IMR-90 (cell line): ENCODE measurements around the gene TCF25. TPM values are rescaled to one million over a fixed set of nuclear protein-coding genes. Genes with fewer than 3 reads are reported as not detected.

Source experiments
- ATAC-seq: fragments of 200-7000 bp; cut with Tn5 transposase; 2 replicates; pipeline ENCODE4 v1.9.1; 2020; ENCODE audit warnings: low read depth, mild to moderate bottlenecking, moderate library complexity
- BruUV-seq: library from RNA; stranded (reverse); fragments of 400-500 nt; replicated peaks from 2 replicates; lab custom pipeline; 2021; lab: Mats Ljungman, UMichigan
- CTCF ChIA-PET: fragments of 300-600 bp; formaldehyde crosslinking; extraction: SDS; loops from one replicate; lab custom pipeline; 2021; ENCODE audit warnings: antibody characterized with exemption; lab: Yijun Ruan, JAX
- POLR2A ChIA-PET: fragments of 300-600 bp; sonication (Branson Sonifier 250); formaldehyde crosslinking; loops from one replicate; lab custom pipeline; 2022; ENCODE audit warnings: antibody characterized with exemption; ENCODE audit not compliant: unreplicated experiment; lab: Charles Lee
- DNase-seq: peaks from one replicate; pipeline ENCODE4 v3.0.0; 2013
- H2AFZ ChIP-seq: replicated peaks from 2 replicates; pipeline ENCODE3; 2013; ENCODE audit warnings: low read length, mild to moderate bottlenecking; ENCODE audit not compliant: poor library complexity
- H2AK5ac ChIP-seq: 2 replicates; pipeline ENCODE4 v1.6.1; 2013; ENCODE audit warnings: low read depth, low read length, inconsistent platforms
- H2AK9ac ChIP-seq: replicated peaks from 2 replicates; pipeline ENCODE3; 2013; ENCODE audit warnings: mild to moderate bottlenecking, low read depth, low read length, moderate library complexity; ENCODE audit not compliant: poor library complexity
- H2BK120ac ChIP-seq: 2 replicates; pipeline ENCODE4 v1.6.1; 2013; ENCODE audit warnings: low read depth, low read length, inconsistent platforms
- H2BK15ac ChIP-seq: 3 replicates; pipeline ENCODE4 v1.6.1; 2013; ENCODE audit warnings: low read depth, low read length, inconsistent platforms
- H2BK20ac ChIP-seq: 2 replicates; pipeline ENCODE4 v1.6.1; 2013; ENCODE audit warnings: low read depth, mild to moderate bottlenecking, inconsistent platforms, low read length, moderate library complexity
- H2BK5ac ChIP-seq: 2 replicates; pipeline ENCODE4 v1.6.1; 2013; ENCODE audit warnings: mild to moderate bottlenecking, low read depth, low read length, inconsistent platforms; ENCODE audit not compliant: poor library complexity, severe bottlenecking
- H3K14ac ChIP-seq: replicated peaks from 2 replicates; pipeline ENCODE4 v1.6.1; 2013; ENCODE audit warnings: low read depth, low read length, inconsistent platforms
- H3K18ac ChIP-seq: 2 replicates; pipeline ENCODE4 v1.6.1; 2013; ENCODE audit warnings: low read depth, low read length, control low read depth
- H3K23ac ChIP-seq: 2 replicates; pipeline ENCODE4 v1.6.1; 2013; ENCODE audit warnings: low read depth, low read length, inconsistent platforms
- H3K27ac ChIP-seq: 2 replicates; pipeline ENCODE4 v1.5.1; 2013; ENCODE audit warnings: mild to moderate bottlenecking, control low read depth, low read length; ENCODE audit not compliant: insufficient read depth
- H3K27me3 ChIP-seq: 2 replicates; pipeline ENCODE4 v1.6.1; 2013; ENCODE audit warnings: low read length; ENCODE audit not compliant: control insufficient read depth, insufficient read depth
- H3K36me3 ChIP-seq: 2 replicates; pipeline ENCODE4 v1.6.1; 2013; ENCODE audit warnings: low read length, mixed read lengths; ENCODE audit not compliant: control insufficient read depth, insufficient read depth
- H3K4ac ChIP-seq: 2 replicates; pipeline ENCODE4 v1.6.1; 2013; ENCODE audit warnings: low read depth, low read length, inconsistent platforms
- H3K4me1 ChIP-seq: 2 replicates; pipeline ENCODE4 v1.6.1; 2013; ENCODE audit warnings: low read length, mixed read lengths; ENCODE audit not compliant: control insufficient read depth, insufficient read depth
- H3K4me2 ChIP-seq: 2 replicates; pipeline ENCODE4 v1.6.1; 2013; ENCODE audit warnings: low read depth, mild to moderate bottlenecking, control low read depth, low read length, moderate library complexity
- H3K4me3 ChIP-seq: 2 replicates; pipeline ENCODE4 v1.5.1; 2013; ENCODE audit warnings: low read depth, mild to moderate bottlenecking, control low read depth, low read length, moderate library complexity; ENCODE audit not compliant: insufficient read depth
- H3K56ac ChIP-seq: 2 replicates; pipeline ENCODE4 v1.6.1; 2013; ENCODE audit warnings: low read length, inconsistent platforms; ENCODE audit not compliant: insufficient read depth; ENCODE audit errors: extremely low read depth
- H3K79me1 ChIP-seq, 2 experiments: 2 replicates each; pipeline ENCODE4 v1.6.1; 2013; ENCODE audit warnings: low read length in 2 of 2, inconsistent platforms in 1 of 2, low read depth in 1 of 2
- H3K9ac ChIP-seq: 2 replicates; pipeline ENCODE4 v1.6.1; 2013; ENCODE audit warnings: low read depth, low read length, control low read depth
- H3K9me1 ChIP-seq: 2 replicates; pipeline ENCODE4 v1.6.1; 2013; ENCODE audit warnings: low read length, inconsistent platforms; ENCODE audit not compliant: insufficient read depth
- H3K9me3 ChIP-seq: 2 replicates; pipeline ENCODE4 v1.6.1; 2013; ENCODE audit warnings: low read length; ENCODE audit not compliant: control insufficient read depth, insufficient read depth
- H4K20me1 ChIP-seq: 2 replicates; pipeline ENCODE4 v1.6.1; 2013; ENCODE audit warnings: low read length, inconsistent platforms; ENCODE audit not compliant: insufficient read depth
- H4K5ac ChIP-seq: 2 replicates; pipeline ENCODE4 v1.6.1; 2013; ENCODE audit warnings: mild to moderate bottlenecking, low read depth, low read length, control low read depth
- H4K8ac ChIP-seq, 2 experiments: 2 replicates each; pipeline ENCODE4 v1.6.1; 2013; ENCODE audit warnings: low read depth in 2 of 2, low read length in 2 of 2, control low read depth in 1 of 2, inconsistent platforms in 1 of 2
- H4K91ac ChIP-seq: 2 replicates; pipeline ENCODE4 v1.6.1; 2013; ENCODE audit warnings: low read depth, low read length, inconsistent platforms; ENCODE audit not compliant: insufficient read depth
- BHLHE40 ChIP-seq: fragments of 150-350 bp; IDR thresholded peaks from 2 replicates; pipeline ENCODE4 v1.6.1; 2016; ENCODE audit warnings: mild to moderate bottlenecking, low read depth, low read length
- CEBPB ChIP-seq: IDR thresholded peaks from 2 replicates; pipeline ENCODE4 v1.6.1; 2012; ENCODE audit warnings: low read depth, low read length, improper control_type of control experiment
- CHD1 ChIP-seq: IDR thresholded peaks from 2 replicates; pipeline ENCODE4 v1.6.1; 2012; ENCODE audit warnings: low read depth, low read length, improper control_type of control experiment
- ELK1 ChIP-seq: fragments of 150-350 bp; IDR thresholded peaks from 2 replicates; pipeline ENCODE4 v1.6.1; 2016; ENCODE audit warnings: low read depth, mild to moderate bottlenecking, low read length, moderate library complexity, borderline replicate concordance
- FOS ChIP-seq: fragments of 150-350 bp; IDR thresholded peaks from 2 replicates; pipeline ENCODE4 v1.6.1; 2016; ENCODE audit warnings: low read depth, low read length
- MAFK ChIP-seq: IDR thresholded peaks from 2 replicates; pipeline ENCODE4 v1.6.1; 2012; ENCODE audit warnings: low read depth, low read length, improper control_type of control experiment
- MAZ ChIP-seq: IDR thresholded peaks from 2 replicates; pipeline ENCODE4 v1.6.1; 2012; ENCODE audit warnings: low read depth, mild to moderate bottlenecking, low read length, improper control_type of control experiment, moderate library complexity, borderline replicate concordance
- MXI1 ChIP-seq: IDR thresholded peaks from 2 replicates; pipeline ENCODE4 v1.6.1; 2012; ENCODE audit warnings: low read depth, mild to moderate bottlenecking, low read length, moderate library complexity, borderline replicate concordance
- NFE2L2 ChIP-seq: fragments of 150-350 bp; IDR thresholded peaks from 2 replicates; pipeline ENCODE4 v1.6.1; 2016; ENCODE audit warnings: low read depth, mild to moderate bottlenecking, low read length
- POLR2A ChIP-seq: IDR thresholded peaks from 2 replicates; pipeline ENCODE4 v1.6.1; 2012; ENCODE audit warnings: mild to moderate bottlenecking, low read depth, low read length
- RAD21 ChIP-seq: IDR thresholded peaks from 2 replicates; pipeline ENCODE4 v1.6.1; 2012; ENCODE audit warnings: low read length, improper control_type of control experiment
- RCOR1 ChIP-seq: IDR thresholded peaks from 2 replicates; pipeline ENCODE4 v1.6.1; 2012; ENCODE audit warnings: mild to moderate bottlenecking, low read length, improper control_type of control experiment; ENCODE audit not compliant: insufficient replicate concordance
- RFX5 ChIP-seq: IDR thresholded peaks from 2 replicates; pipeline ENCODE4 v1.8.0; 2012; ENCODE audit warnings: low read depth, mild to moderate bottlenecking, low read length, moderate library complexity
- SMC3 ChIP-seq: fragments of 150-350 bp; IDR thresholded peaks from 2 replicates; pipeline ENCODE4 v1.6.1; 2016; ENCODE audit warnings: low read depth, mild to moderate bottlenecking, antibody characterized with exemption, low read length, moderate library complexity
- USF2 ChIP-seq: fragments of 150-350 bp; IDR thresholded peaks from 2 replicates; pipeline ENCODE4 v1.6.1; 2017; ENCODE audit warnings: mild to moderate bottlenecking, antibody characterized with exemption, low read length, low read depth
- WGBS, 2 experiments: methylation state at CpG; one replicate each; pipeline versions ENCODE4 v1.1.5 to v1.1.7; 2013; ENCODE audit warnings: missing lambda C conversion rate in 2 of 2; ENCODE audit not compliant: insufficient read length in 1 of 2; ENCODE audit errors: extremely low coverage in 2 of 2; 5-methylcytosine and 5-hydroxymethylcytosine counted together
- dilution Hi-C: fragments of 300-500 bp; cut with HindIII; formaldehyde crosslinking; loops from one replicate; pipeline ENCODE4 v1.14.3; 2018; ENCODE audit warnings: low sequenced_read_pairs; ENCODE audit not compliant: unreplicated experiment
- in situ Hi-C: fragments of 300-500 bp; cut with MboI; formaldehyde crosslinking; loops from 3 replicates; pipeline ENCODE4 v1.14.3; 2019; ENCODE audit warnings: low sequenced_read_pairs, inconsistent platforms, mixed read lengths
- intact Hi-C: fragments of 100-400 bp; cut with micrococcal nuclease; formaldehyde crosslinking; loops from 2 replicates; pipeline ENCODE4 v1.10.0; 2022
- polyA plus RNA-seq, 3 experiments: library from polyadenylated mRNA; depleted of rRNA; stranded (reverse); fragments of >200 nt; gene quantifications; 2 replicates each; pipeline ENCODE4 v1.2.3, GENCODE V29; 2012; ENCODE audit warnings: low replicate concordance in 1 of 3
- total RNA-seq: library from RNA; depleted of rRNA; stranded (reverse); fragments of >200 nt; gene quantifications from 2 replicates; pipeline ENCODE4 v1.2.3, GENCODE V29; 2012
- TF ChIP-seq, protein P1 (sequence below): conservative IDR thresholded peaks from 2 replicates; pipeline ENCODE4 v1.5.1; 2012; ENCODE audit warnings: mild to moderate bottlenecking, low read depth, low read length, improper control_type of control experiment

Gene TCF25
- total and polyA plus RNA-seq, 2 of the 4 experiments (the other 2 are of a cell fraction): 127 to 184 TPM

DNA sequence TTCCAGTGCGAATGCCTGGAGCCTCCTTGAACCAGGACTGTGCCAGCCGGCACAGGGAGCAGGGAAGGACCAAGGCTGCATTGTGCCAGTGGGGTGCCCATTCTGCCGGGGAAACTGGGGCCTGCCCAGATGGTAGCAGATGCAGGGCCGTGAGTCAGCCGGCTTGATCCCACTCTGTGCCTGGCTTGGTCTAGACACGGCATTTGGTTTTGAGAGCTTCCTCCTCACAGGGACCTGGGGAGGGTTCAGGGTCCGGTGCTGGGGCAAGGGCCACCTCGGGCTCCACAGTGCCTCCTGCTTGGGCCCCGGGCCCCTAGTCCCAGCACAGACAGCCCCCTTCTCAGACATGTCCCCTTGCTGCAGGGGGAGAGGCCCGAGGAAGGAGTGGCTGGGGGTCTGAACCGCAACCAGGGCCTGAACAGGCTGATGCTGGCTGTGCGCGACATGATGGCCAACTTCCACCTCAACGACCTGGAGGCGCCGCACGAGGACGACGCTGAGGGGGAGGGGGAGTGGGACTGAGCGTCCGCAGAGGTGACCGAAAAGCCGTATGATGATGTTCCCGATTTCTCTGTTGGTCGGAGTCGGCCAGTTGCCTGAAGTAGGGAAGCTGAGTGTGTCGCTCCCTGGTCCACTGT is 37.4 kb downstream of the TCF25 start:
- H3K4me3 ChIP-seq: no peak overlapping the region
- peak overlapping the region; percentile 64; the same call in 1 of the 2 replicates for H2AK5ac ChIP-seq
- TF ChIP-seq MAZ: no peak
- TF ChIP-seq, protein P1, sequence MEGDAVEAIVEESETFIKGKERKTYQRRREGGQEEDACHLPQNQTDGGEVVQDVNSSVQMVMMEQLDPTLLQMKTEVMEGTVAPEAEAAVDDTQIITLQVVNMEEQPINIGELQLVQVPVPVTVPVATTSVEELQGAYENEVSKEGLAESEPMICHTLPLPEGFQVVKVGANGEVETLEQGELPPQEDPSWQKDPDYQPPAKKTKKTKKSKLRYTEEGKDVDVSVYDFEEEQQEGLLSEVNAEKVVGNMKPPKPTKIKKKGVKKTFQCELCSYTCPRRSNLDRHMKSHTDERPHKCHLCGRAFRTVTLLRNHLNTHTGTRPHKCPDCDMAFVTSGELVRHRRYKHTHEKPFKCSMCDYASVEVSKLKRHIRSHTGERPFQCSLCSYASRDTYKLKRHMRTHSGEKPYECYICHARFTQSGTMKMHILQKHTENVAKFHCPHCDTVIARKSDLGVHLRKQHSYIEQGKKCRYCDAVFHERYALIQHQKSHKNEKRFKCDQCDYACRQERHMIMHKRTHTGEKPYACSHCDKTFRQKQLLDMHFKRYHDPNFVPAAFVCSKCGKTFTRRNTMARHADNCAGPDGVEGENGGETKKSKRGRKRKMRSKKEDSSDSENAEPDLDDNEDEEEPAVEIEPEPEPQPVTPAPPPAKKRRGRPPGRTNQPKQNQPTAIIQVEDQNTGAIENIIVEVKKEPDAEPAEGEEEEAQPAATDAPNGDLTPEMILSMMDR: no peak
- no peak for TF ChIP-seq MAFK
- no peak for TF ChIP-seq CHD1
- no peak for TF ChIP-seq POLR2A
- TF ChIP-seq USF2: no peak
- TF ChIP-seq RCOR1: no peak
- no peak for TF ChIP-seq RAD21
- TF ChIP-seq CEBPB: no peak
- TF ChIP-seq NFE2L2: no peak
- no peak for TF ChIP-seq FOS
- no peak for TF ChIP-seq BHLHE40
- no peak for TF ChIP-seq RFX5
- no peak for TF ChIP-seq MXI1
- TF ChIP-seq ELK1: no peak
- no peak for TF ChIP-seq SMC3
- H3K36me3 ChIP-seq: peaks cover 55% of the 10 kb centered on the region
- H4K91ac ChIP-seq: no peak overlapping the region
- H3K9me1 ChIP-seq: peaks cover 5% of the 10 kb centered on the region; the same call in 1 of the 2 replicates
- ChIA-PET POLR2A (no interaction called here), CTCF (interaction anchor here (1.0 to 1.1 kb wide), 3 partner anchors 8 to 11 kb away, joined by 3 to 4 read pairs (median 3); partner anchors contain the start of gene MC1R)
- ATAC-seq (peak; percentile 2; the same call in 1 of the 2 replicates), DNase-seq (no peak)
- no peak overlapping the region for H3K56ac ChIP-seq
- no peak overlapping the region for H3K9ac ChIP-seq
- peaks cover 10% of the 10 kb centered on the region for H4K20me1 ChIP-seq
- no peak overlapping the region for H2BK5ac ChIP-seq
- in situ Hi-C loops: no loop called here
- no peaks in the 10 kb centered on the region for H3K9me3 ChIP-seq
- peak overlapping the region; percentile 21 for H2AFZ ChIP-seq
- dilution Hi-C loops: no loop called here
- no peak overlapping the region for H4K8ac ChIP-seq
- H2BK120ac ChIP-seq: no peak overlapping the region
- H2BK15ac ChIP-seq: no peak overlapping the region
- H3K4ac ChIP-seq: no peak overlapping the region
- no peak overlapping the region for H2BK20ac ChIP-seq
- intact Hi-C loops: no loop called here
- H3K4me1 ChIP-seq: no peaks in the 10 kb centered on the region
- 93% methylated on average over 19 of the region's 27 CpGs; no CpG with 5 or more reads in 1 of the 2 experiments for WGBS, 2 experiments
- H3K14ac ChIP-seq: no peak overlapping the region
- H3K4me2 ChIP-seq: no peak overlapping the region
- H4K5ac ChIP-seq: no peak overlapping the region
- no peak overlapping the region for H3K23ac ChIP-seq
- H3K79me1 ChIP-seq: peaks cover 0 to 22% of the 10 kb centered on the region in 2 experiments; a peak in 3 of 4 replicates
- no peak overlapping the region for H2AK9ac ChIP-seq
- H3K27ac ChIP-seq: no peak overlapping the region
- no peaks in the 10 kb centered on the region for H3K27me3 ChIP-seq
- BruUV-seq: no TSS peak
- no peak overlapping the region for H3K18ac ChIP-seq
